ENCODE measurements around the gene ZNF787. TPM values are rescaled to one million over a fixed set of nuclear protein-coding genes. Genes with fewer than 3 reads are reported as not detected.

ZNF787 gene
- total and polyA plus RNA-seq, 2 of the 8 experiments (the other 6 are each of a cell fraction or from before 2014, with no cell fraction given): 19.7 to 56.0 TPM

GRCh38 chr19:56120002-56120370 lies 1.1 kb downstream of the ZNF787 start:
- peak overlapping the region; percentile 42; the same call in 1 of the 2 replicates for H4K8ac ChIP-seq (ENCODE audit: extremely low read depth, insufficient read depth, low read length)
- peak overlapping the region; percentile 79 to 90 (median 84) for H3K9ac ChIP-seq (replicated peaks in 1 of 4; ENCODE audit: extremely low read depth in 1 of 4, low read depth in 3 of 4, low read length in 3 of 4)
- no peak overlapping the region for H2BK120ac ChIP-seq (replicated peaks; ENCODE audit: low read depth, low read length)
- H3K4me3 ChIP-seq (ENCODE audit: extremely low read depth in 1 of 4, insufficient read depth in 2 of 4, low read depth in 3 of 4, low read length in 4 of 4): peak overlapping the region; percentile 49 to 91 (median 77)
- ChIA-PET POLR2A (ENCODE audit: partially characterized antibody) (interaction anchor here (0.7 to 7.0 kb wide), 3 partner anchors 12 to 33 kb away, joined by 3 to 51 read pairs (median 4); no protein-coding TSS in a partner anchor), CTCF (ENCODE audit: partially characterized antibody) (no interaction called here)
- 0 out of 8 replicates have a peak, but pooled peaks cover 0 to 3% (median under 1%) of the 10 kb centered on the region in 4 experiments for H3K36me3 ChIP-seq (ENCODE audit: control insufficient read depth in 2 of 4, insufficient read depth in 4 of 4, low read length in 3 of 4)
- no peak overlapping the region for H2BK12ac ChIP-seq (ENCODE audit: low read depth, low read length)
- no peak overlapping the region for H3K14ac ChIP-seq (ENCODE audit: insufficient read length)
- H2BK15ac ChIP-seq (ENCODE audit: low read length): no peak overlapping the region
- no peak overlapping the region for H3K23ac ChIP-seq (ENCODE audit: insufficient read length)
- H4K5ac ChIP-seq (ENCODE audit: insufficient read length, low read depth, low read length): peak overlapping the region; percentile 55
- H2BK20ac ChIP-seq (ENCODE audit: low read length): peak overlapping the region; percentile 21; the same call in 1 of the 2 replicates
- H2BK5ac ChIP-seq (ENCODE audit: low read depth, low read length): 0 out of 2 replicates have a peak overlapping the region, but pooled peaks have one; percentile 86
- no peaks in the 10 kb centered on the region; a peak in 1 of 7 replicates for H3K27me3 ChIP-seq (replicated peaks in 1 of 4; ENCODE audit: control insufficient read depth in 3 of 4, extremely low read depth in 1 of 4, insufficient read depth in 3 of 4, low read length in 3 of 4)
- H2AK5ac ChIP-seq (ENCODE audit: low read depth, low read length): no peak overlapping the region
- peaks cover 44 to 55% of the 10 kb centered on the region in 2 experiments for H3K79me2 ChIP-seq (ENCODE audit: control insufficient read depth in 1 of 2, insufficient read depth in 2 of 2, low read length in 2 of 2)
- H3K56ac ChIP-seq (replicated peaks; ENCODE audit: insufficient read length, low read depth, low read length): peak overlapping the region; percentile 51
- H4K20me1 ChIP-seq (replicated peaks in 1 of 2; ENCODE audit: control insufficient read depth in 1 of 2, insufficient read depth in 2 of 2, low read length in 2 of 2): peaks cover 20 to 25% of the 10 kb centered on the region in 2 experiments
- peak overlapping the region; percentile 71; the same call in 1 of the 2 replicates for H3K18ac ChIP-seq (ENCODE audit: extremely low read depth, low read length)
- H3K9me3 ChIP-seq (ENCODE audit: insufficient read depth in 2 of 2, low read depth in 1 of 2, low read length in 1 of 2): no peaks in the 10 kb centered on the region
- no peak overlapping the region for H2AFZ ChIP-seq (ENCODE audit: low read length)
- FAIRE-seq (no peak), DNase-seq (ENCODE audit: low read depth in 1 of 2, low spot score in 2 of 2) (no peak)
- peaks cover 8% of the 10 kb centered on the region for H3K23me2 ChIP-seq (ENCODE audit: low read depth, low read length)
- peaks cover 5% of the 10 kb centered on the region for H3K79me1 ChIP-seq (ENCODE audit: low read depth, low read length)
- H4K91ac ChIP-seq (replicated peaks; ENCODE audit: insufficient read length, low read length): peak overlapping the region; percentile 90
- WGBS, 2 experiments (ENCODE audit: extremely low coverage in 1 of 2, insufficient coverage in 1 of 2, insufficient read length in 1 of 2, insufficient replicate concordance in 2 of 2, low coverage in 1 of 2, low lambda C conversion rate in 2 of 2, missing lambda C conversion rate in 1 of 2): 43% methylated on average over 6 of the region's 8 CpGs; no CpG with 5 or more reads in 1 of the 2 experiments
- H3K4ac ChIP-seq (replicated peaks; ENCODE audit: insufficient read length, low read depth, low read length): peak overlapping the region; percentile 27
- peaks cover 0 to 18% (median 13%) of the 10 kb centered on the region in 4 experiments; a peak in 6 of 7 replicates for H3K4me1 ChIP-seq (replicated peaks in 1 of 4; ENCODE audit: control insufficient read depth in 3 of 4, insufficient read depth in 4 of 4, low read length in 3 of 4)
- H3K4me2 ChIP-seq (ENCODE audit: insufficient read depth in 1 of 2, low read depth in 2 of 2, low read length in 2 of 2): peak overlapping the region; percentile 77 to 82
- peak overlapping the region; percentile 85 for H3K27ac ChIP-seq (ENCODE audit: low read depth, low read length)
- TF ChIP-seq CEBPB (IDR thresholded peaks at IDR 0.05; ENCODE audit: low read depth, low read length) (no peak), BCL11A (IDR thresholded peaks at IDR 0.05; ENCODE audit: low read depth in 2 of 2, low read length in 2 of 2) (no peak), NRF1 (IDR thresholded peaks at IDR 0.05; ENCODE audit: low read depth, low read length) (no peak), PHF8 (conservative IDR thresholded peaks at IDR 0.05; ENCODE audit: low read depth, low read length) (no peak), SP4 (IDR thresholded peaks at IDR 0.05; ENCODE audit: low read length) (no peak), SAP30 (IDR thresholded peaks at IDR 0.05; ENCODE audit: insufficient read depth, insufficient replicate concordance, low read length) (no peak), CHD2 (IDR thresholded peaks at IDR 0.05; ENCODE audit: low read length) (no peak), JUND (IDR thresholded peaks at IDR 0.05; ENCODE audit: low read length) (no peak), RXRA (IDR thresholded peaks at IDR 0.05; ENCODE audit: insufficient read depth, low read depth, low read length) (no peak), YY1 (IDR thresholded peaks at IDR 0.05; ENCODE audit: low read depth, low read length) (no peak), EP300 (IDR thresholded peaks at IDR 0.05; ENCODE audit: borderline replicate concordance in 1 of 2, low read depth in 2 of 2, low read length in 2 of 2) (no peak), GABPA (IDR thresholded peaks at IDR 0.05; ENCODE audit: borderline replicate concordance, insufficient read depth, low read length) (no peak), RAD21 (IDR thresholded peaks at IDR 0.05 in 1 of 2, conservative IDR thresholded peaks at IDR 0.05 in 1 of 2; ENCODE audit: low read depth in 2 of 2, low read length in 2 of 2) (no peak)

Measured in H1 (cell line).